H1 (cell line): ENCODE measurements around the gene PRODH2. TPM values are rescaled to one million over a fixed set of nuclear protein-coding genes. Genes with fewer than 3 reads are reported as not detected.

Experiments used
- ASH2L ChIP-seq: fragments of 200-600, 300-600 bp; sonication (generic); IDR thresholded peaks from one replicate; pipeline ENCODE4 v1.7.1; 2017; ENCODE audit warnings: low read length
- CBX5 ChIP-seq: fragments of 300-800, 300-1000 bp; sonication (generic); IDR thresholded peaks from 2 replicates; pipeline ENCODE4 v1.7.1; 2016; ENCODE audit warnings: antibody characterized with exemption, low read length, low read depth
- POLR2AphosphoS5 ChIP-seq: IDR thresholded peaks from 2 replicates; pipeline ENCODE4 v1.6.1; 2011; ENCODE audit warnings: low read depth, low read length
- polyA plus RNA-seq, 7 experiments: library from polyadenylated mRNA; depleted of rRNA in 3 of 7; stranded (reverse) in 5 of 7; unstranded in 2 of 7; fragments of >200 nt in 5 of 7; fragments of 200-250 nt in 2 of 7; gene quantifications; 1 replicate in 5 of 7; 2 replicates in 1 of 7; 4 replicates in 1 of 7; pipeline versions ENCODE4 v1.2.1 to v1.2.3, GENCODE V29; 2011 to 2013; ENCODE audit warnings: missing spikeins in 2 of 7, mixed read lengths in 2 of 7
- total RNA-seq: library from RNA; stranded (reverse); fragmentation: NEBNext Ultra II Directional; extraction: Animal tissue kit (Norgen Biotek cat#: 25700); gene quantifications from 2 replicates; pipeline ENCODE4 v1.2.1, GENCODE V29; 2021

Gene PRODH2
- total and polyA plus RNA-seq, 2 of the 8 experiments (the other 6 are each of a cell fraction or from before 2014, with no cell fraction given), result not detected

GRCh38 chr19:35845215-35846037, 32.8 kb upstream of the PRODH2 start (continued):
- TF ChIP-seq CBX5, result no peak
- TF ChIP-seq ASH2L, result no peak
- no peak for TF ChIP-seq POLR2AphosphoS5
- TF ChIP-seq, all 59 proteins: peak for 7
